Lower leg skin (tissue), 3 donors: ENCODE results near the gene CAMKMT.

Experiments used
- POLR2A ChIP-seq, 2 donors: fragments of 450-650 bp; IDR thresholded peaks; one replicate each; pipeline ENCODE4 v1.6.1; 2016 to 2017; ENCODE audit warnings: antibody characterized with exemption in 2 of 2, mild to moderate bottlenecking in 1 of 2, moderate library complexity in 1 of 2
- TF ChIP-seq, protein P1 (sequence below), 3 donors: fragments of 450-650 bp; IDR thresholded peaks; one replicate each; pipeline ENCODE4 v1.5.1; 2016; ENCODE audit warnings: antibody characterized with exemption in 3 of 3, mild to moderate bottlenecking in 3 of 3, moderate library complexity in 2 of 3

DNA sequence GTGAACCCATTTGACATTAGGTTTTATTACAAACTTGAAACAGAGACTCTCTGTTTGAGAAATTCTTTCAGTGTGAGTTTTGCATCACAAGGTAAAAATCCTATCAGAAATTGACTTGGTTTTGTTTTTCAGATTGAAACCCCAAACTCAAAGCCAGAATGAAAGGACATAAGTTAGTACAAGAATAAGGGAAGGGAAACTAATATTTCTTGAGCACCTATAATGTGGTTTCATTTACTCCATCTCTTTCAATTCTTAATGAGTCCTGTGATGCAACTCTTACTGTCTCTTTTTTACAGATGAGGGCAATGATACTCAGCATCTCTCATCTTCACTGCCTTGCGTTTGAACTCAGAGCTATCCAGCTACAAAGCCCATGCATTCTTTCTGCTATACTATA lies 369.8 kb downstream of the CAMKMT start:
- TF ChIP-seq, protein P1, sequence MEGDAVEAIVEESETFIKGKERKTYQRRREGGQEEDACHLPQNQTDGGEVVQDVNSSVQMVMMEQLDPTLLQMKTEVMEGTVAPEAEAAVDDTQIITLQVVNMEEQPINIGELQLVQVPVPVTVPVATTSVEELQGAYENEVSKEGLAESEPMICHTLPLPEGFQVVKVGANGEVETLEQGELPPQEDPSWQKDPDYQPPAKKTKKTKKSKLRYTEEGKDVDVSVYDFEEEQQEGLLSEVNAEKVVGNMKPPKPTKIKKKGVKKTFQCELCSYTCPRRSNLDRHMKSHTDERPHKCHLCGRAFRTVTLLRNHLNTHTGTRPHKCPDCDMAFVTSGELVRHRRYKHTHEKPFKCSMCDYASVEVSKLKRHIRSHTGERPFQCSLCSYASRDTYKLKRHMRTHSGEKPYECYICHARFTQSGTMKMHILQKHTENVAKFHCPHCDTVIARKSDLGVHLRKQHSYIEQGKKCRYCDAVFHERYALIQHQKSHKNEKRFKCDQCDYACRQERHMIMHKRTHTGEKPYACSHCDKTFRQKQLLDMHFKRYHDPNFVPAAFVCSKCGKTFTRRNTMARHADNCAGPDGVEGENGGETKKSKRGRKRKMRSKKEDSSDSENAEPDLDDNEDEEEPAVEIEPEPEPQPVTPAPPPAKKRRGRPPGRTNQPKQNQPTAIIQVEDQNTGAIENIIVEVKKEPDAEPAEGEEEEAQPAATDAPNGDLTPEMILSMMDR (IDR thresholded peaks at IDR 0.05) = no peak
- TF ChIP-seq POLR2A (IDR thresholded peaks at IDR 0.05) = no peak
